GM18873 (cell line): Measurements from ENCODE around the gene HIPK1.
"Not testable (repeated sequence)": the region's sequence is repeated elsewhere in the genome, so short reads cannot be mapped to it uniquely, and the experiment has no call there.

ENCODE experiments used
- ATAC-seq: cut with Tn5 transposase; IDR thresholded peaks from one replicate; pipeline ENCODE4 v1.9.1; 2021; ENCODE audit warnings: mild to moderate bottlenecking, moderate library complexity, moderate number of reproducible peaks; ENCODE audit not compliant: unreplicated experiment, low FRiP score

HIPK1 gene

GRCh38 chr1:114000406-114000805 is 71.3 kb downstream of the HIPK1 start:
- no peak for ATAC-seq

- no peak for ATAC-seq
Measured at GRCh38 chr1:114002492-114003239, 73.5 kb downstream of the HIPK1 start.

- no peak for ATAC-seq
Measured at GRCh38 chr1:114003431-114003830, 74.3 kb downstream of the HIPK1 start.

- not testable (repeated sequence) for ATAC-seq
Measured at GRCh38 chr1:114006825-114007224, 77.7 kb downstream of the HIPK1 start.

GRCh38 chr1:114008480-114008941 is 79.4 kb downstream of the HIPK1 start:
- ATAC-seq, result no peak

- no peak for ATAC-seq
Measured at GRCh38 chr1:114008993-114009392, 79.9 kb downstream of the HIPK1 start.

GRCh38 chr1:114009393-114009792 is 80.3 kb downstream of the HIPK1 start:
- no peak for ATAC-seq

GRCh38 chr1:114010433-114011184 is 81.5 kb downstream of the HIPK1 start:
- no peak for ATAC-seq

- no peak for ATAC-seq
Measured at GRCh38 chr1:114011796-114012195, 82.7 kb downstream of the HIPK1 start.

- no peak for ATAC-seq
Measured at GRCh38 chr1:114015075-114015474, 86.0 kb downstream of the HIPK1 start.

GRCh38 chr1:114019724-114020123 is 90.6 kb downstream of the HIPK1 start:
- ATAC-seq, result not testable (repeated sequence)

- ATAC-seq, result no peak
Measured at GRCh38 chr1:114021665-114022099, 92.6 kb downstream of the HIPK1 start.

- ATAC-seq, result no peak
Measured at GRCh38 chr1:114022877-114023276, 93.8 kb downstream of the HIPK1 start.

- no peak for ATAC-seq
Measured at GRCh38 chr1:114023377-114023776, 94.3 kb downstream of the HIPK1 start.

- ATAC-seq, result no peak
Measured at GRCh38 chr1:114024049-114024448, 94.9 kb downstream of the HIPK1 start.

- no peak for ATAC-seq
Measured at GRCh38 chr1:114025609-114026401, 96.7 kb downstream of the HIPK1 start.

- ATAC-seq, result no peak
Measured at GRCh38 chr1:114026797-114027196, 97.7 kb downstream of the HIPK1 start.
